HPDE6-E6E7 (cell line): ENCODE measurements around the gene SERTAD2.

ENCODE experiments used
- DNase-seq: peaks from one replicate; pipeline ENCODE4 v3.0.0; 2011; ENCODE audit warnings: missing footprints; ENCODE audit errors: extremely low spot score

The SERTAD2 gene

GRCh38 chr2:64581777-64582539 is 71.8 kb downstream of the SERTAD2 start:
- no peak for DNase-seq
